PFSK-1 (cell line): Measurements from ENCODE around the gene C16orf96.

Source experiments
- FOXP2 ChIP-seq: optimal IDR thresholded peaks from 2 replicates; pipeline ENCODE3; 2011; ENCODE audit warnings: borderline replicate concordance, control low read depth, inconsistent platforms; ENCODE audit not compliant: insufficient read depth; ENCODE audit errors: extremely low read length, extremely low read depth
- POLR2AphosphoS5 ChIP-seq: IDR thresholded peaks from 2 replicates; pipeline ENCODE4 v1.6.1; 2012; ENCODE audit warnings: low read depth, mild to moderate bottlenecking, control low read depth, low read length, moderate library complexity
- SIN3A ChIP-seq: IDR thresholded peaks from 2 replicates; pipeline ENCODE4 v1.6.1; 2012; ENCODE audit warnings: mild to moderate bottlenecking, low read length, moderate library complexity, borderline replicate concordance; ENCODE audit not compliant: insufficient read depth
- TAF1 ChIP-seq: IDR thresholded peaks from 2 replicates; pipeline ENCODE4 v1.6.1; 2012; ENCODE audit warnings: low read length, control low read depth, borderline replicate concordance; ENCODE audit not compliant: insufficient read depth
- TF ChIP-seq, protein P1 (sequence below), 2 experiments: IDR thresholded peaks; 2 replicates each; pipeline versions ENCODE4 v1.6.1 to v1.8.0; 2011 to 2012; ENCODE audit warnings: low read depth in 2 of 2, low read length in 2 of 2, control low read depth in 1 of 2, inconsistent platforms in 1 of 2, mild to moderate bottlenecking in 1 of 2, moderate library complexity in 1 of 2; ENCODE audit not compliant: insufficient read depth in 1 of 2

The C16orf96 gene

DNA sequence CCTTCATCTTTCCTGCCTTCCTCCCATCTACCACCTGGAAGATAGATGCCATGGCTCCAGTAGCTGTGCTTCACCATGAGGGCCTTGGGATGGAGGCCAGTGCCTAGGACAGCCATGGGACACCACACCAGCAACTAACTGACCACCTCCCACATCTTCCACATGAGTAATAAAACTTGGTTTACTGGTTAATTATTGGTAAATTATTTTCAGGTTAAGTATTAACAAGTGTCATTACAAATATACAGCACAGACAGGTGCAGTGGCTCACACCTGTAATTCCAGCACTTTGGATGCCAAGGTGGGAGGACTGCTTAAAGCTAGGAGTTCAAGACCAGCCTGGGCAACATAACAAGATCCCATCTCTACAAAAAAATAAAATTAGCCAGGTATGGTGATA lies 31.6 kb upstream of the C16orf96 start:
- TF ChIP-seq TAF1: no peak

DNA sequence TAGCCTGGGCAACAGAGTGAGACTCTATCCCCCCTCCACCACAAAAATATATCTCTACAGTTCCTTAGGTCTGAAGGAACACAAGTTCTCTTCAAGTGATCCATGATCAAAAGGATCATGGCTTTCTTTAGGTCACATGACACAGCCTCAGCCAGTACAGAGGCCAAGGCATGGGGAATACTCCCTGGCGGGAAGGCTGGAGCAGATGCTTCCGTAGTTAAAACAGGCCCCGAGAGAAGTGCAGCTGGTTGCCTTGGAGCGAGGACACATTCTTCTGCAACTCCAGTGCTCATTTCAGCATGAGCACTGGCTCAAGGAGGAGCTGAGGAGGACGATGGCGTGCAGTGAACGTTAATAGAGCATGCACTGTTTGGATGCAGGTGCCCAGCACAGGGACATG lies 31.1 kb upstream of the C16orf96 start:
- TF ChIP-seq, protein P1, sequence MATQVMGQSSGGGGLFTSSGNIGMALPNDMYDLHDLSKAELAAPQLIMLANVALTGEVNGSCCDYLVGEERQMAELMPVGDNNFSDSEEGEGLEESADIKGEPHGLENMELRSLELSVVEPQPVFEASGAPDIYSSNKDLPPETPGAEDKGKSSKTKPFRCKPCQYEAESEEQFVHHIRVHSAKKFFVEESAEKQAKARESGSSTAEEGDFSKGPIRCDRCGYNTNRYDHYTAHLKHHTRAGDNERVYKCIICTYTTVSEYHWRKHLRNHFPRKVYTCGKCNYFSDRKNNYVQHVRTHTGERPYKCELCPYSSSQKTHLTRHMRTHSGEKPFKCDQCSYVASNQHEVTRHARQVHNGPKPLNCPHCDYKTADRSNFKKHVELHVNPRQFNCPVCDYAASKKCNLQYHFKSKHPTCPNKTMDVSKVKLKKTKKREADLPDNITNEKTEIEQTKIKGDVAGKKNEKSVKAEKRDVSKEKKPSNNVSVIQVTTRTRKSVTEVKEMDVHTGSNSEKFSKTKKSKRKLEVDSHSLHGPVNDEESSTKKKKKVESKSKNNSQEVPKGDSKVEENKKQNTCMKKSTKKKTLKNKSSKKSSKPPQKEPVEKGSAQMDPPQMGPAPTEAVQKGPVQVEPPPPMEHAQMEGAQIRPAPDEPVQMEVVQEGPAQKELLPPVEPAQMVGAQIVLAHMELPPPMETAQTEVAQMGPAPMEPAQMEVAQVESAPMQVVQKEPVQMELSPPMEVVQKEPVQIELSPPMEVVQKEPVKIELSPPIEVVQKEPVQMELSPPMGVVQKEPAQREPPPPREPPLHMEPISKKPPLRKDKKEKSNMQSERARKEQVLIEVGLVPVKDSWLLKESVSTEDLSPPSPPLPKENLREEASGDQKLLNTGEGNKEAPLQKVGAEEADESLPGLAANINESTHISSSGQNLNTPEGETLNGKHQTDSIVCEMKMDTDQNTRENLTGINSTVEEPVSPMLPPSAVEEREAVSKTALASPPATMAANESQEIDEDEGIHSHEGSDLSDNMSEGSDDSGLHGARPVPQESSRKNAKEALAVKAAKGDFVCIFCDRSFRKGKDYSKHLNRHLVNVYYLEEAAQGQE (IDR thresholded peaks at IDR 0.05; ENCODE audit: insufficient read depth in 1 of 2, low read depth in 2 of 2, low read length in 2 of 2): no peak
- TF ChIP-seq POLR2AphosphoS5: no peak
- no peak for TF ChIP-seq FOXP2
- TF ChIP-seq SIN3A: no peak
- TF ChIP-seq TAF1: no peak

DNA sequence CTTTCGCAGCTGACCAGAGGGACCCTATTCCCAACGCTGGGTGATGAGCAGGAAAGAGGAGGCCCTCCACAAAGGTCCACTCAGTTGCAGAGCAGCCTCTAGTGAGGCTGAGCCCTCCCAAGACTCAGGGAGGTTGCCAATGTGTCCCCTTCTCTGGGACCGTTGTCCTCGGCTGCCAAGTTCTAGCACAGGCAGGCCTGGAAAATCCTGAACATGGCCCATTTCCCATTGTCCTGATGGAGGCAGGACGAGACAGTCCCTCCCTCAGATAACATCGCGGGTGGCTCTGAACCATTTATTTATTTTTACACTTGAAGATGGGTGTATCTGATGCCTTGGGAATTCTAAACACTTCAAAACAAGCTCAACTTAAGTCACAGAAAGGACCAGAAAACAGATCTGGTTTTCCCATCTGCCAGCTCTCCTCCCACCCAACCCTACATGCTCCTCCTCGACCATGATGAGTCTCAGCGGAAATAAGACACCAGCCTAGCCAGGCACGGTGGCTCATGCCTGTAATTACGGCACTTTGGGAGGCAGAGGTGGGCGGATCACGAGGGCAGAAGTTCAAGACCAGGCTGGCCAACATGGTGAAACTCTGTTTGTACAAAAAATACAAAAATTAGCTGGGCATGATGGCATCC lies 30.4 kb upstream of the C16orf96 start:
- TF ChIP-seq SIN3A (no peak), POLR2AphosphoS5 (no peak), TAF1 (no peak), FOXP2 (no peak)
- TF ChIP-seq, protein P1 (IDR thresholded peaks at IDR 0.05; ENCODE audit: insufficient read depth in 1 of 2, low read depth in 2 of 2, low read length in 2 of 2): no peak

DNA sequence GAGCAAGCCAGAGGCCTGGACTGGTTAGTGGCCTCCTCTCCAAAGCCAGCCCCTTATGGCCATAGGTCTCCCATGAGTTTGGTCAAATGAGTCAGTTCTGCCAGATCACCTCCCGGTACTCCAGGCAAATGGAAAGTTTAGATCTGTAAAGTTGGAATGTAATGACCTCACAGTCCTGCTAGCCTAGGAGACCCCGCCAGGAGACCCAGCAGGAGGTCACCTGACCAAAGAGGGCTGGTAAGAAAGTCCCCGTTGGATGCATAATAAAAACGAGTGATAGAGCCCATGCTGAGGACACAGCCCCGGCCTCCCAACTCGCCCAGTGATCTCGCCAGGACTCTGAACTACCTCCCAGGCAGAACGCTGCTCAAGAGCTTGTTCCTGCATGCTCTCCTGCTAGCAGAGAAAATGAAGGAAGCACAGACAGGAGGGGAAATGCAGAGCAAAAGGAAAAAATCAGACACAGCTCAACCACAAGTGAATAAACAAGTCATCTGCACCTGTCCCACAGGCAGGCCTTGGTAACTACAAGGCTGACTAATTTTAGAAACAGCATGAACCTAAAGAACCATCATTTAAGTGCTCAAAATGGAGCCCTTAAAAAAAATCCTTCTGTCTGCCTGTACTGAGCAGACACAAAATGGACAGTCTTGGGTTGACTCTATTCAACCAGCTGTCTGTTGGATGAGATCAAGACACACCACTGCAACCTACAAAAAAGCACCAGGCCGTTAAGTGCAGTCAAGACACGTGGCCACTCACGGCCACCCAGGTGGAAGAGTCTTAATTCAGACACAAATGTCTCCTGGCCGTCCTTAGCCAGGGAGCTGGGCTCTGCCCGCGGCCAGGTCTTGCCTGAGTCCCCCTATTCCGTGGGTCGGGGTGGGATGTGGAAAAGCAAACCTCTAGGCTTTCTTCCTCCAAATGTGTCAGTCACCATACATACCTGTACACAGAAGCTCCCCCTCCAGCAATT lies 26.8 kb upstream of the C16orf96 start:
- TF ChIP-seq POLR2AphosphoS5 (no peak), FOXP2 (no peak), TAF1 (no peak), SIN3A (no peak)
- TF ChIP-seq, protein P1 (IDR thresholded peaks at IDR 0.05; ENCODE audit: insufficient read depth in 1 of 2, low read depth in 2 of 2, low read length in 2 of 2): no peak

DNA sequence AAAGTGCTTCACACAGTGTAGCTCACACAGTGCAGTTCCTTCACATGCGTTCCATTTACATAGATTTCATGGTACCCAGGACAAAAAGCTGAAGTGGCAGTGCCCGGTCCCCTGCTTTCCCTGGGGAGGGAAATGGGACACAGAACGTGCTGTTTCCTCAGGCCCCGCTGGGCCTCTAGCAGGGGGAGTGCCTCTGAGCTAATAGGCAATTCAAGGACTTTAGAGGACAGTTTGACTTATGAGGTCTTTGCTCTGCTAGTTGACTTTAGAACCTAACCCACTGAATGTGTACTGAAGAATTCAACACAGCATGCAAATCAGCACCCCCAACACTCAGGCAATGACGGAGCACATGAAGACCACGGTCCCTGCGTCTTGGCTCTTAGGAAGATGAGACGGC lies 24.3 kb upstream of the C16orf96 start:
- TF ChIP-seq TAF1 (no peak), SIN3A (no peak), POLR2AphosphoS5 (no peak), FOXP2 (no peak)
- TF ChIP-seq, protein P1 (IDR thresholded peaks at IDR 0.05; ENCODE audit: insufficient read depth in 1 of 2, low read depth in 2 of 2, low read length in 2 of 2): no peak
